Dermis blood vessel endothelial cell (primary cell): ENCODE measurements around the gene CHD5. TPM values are rescaled to one million over a fixed set of nuclear protein-coding genes. Genes with fewer than 3 reads are reported as not detected.

Source experiments
- DNase-seq: peaks from one replicate; pipeline ENCODE4 v3.0.0; 2010
- total RNA-seq: library from RNA; depleted of rRNA; stranded (reverse); fragments of >200 nt; gene quantifications from 2 replicates; pipeline ENCODE4 v1.2.3, GENCODE V29; 2014

Gene CHD5
- total RNA-seq, 1 donor from 2014 or later = under 0.01 TPM

GRCh38 chr1:6200188-6200809 lies 20.2 kb upstream of the CHD5 start:
- DNase-seq = no peak

GRCh38 chr1:6199298-6200187 lies 19.4 kb upstream of the CHD5 start, which contains the start of gene RPL22:
Gene RPL22, minus strand, starts transcription at chr1:6199595. Its CDS starts 22 bp downstream, at chr1:6199573.
- peak; percentile 100 for DNase-seq

GRCh38 chr1:6198646-6199297 lies 18.7 kb upstream of the CHD5 start:
- DNase-seq = peak; percentile 46

- DNase-seq = no peak
Measured at GRCh38 chr1:6197746-6198427, 17.8 kb upstream of the CHD5 start.

- no peak for DNase-seq
Measured at GRCh38 chr1:6191968-6192367, 11.8 kb upstream of the CHD5 start.

- DNase-seq = no peak
Measured at GRCh38 chr1:6188466-6188865, 8.3 kb upstream of the CHD5 start.

- DNase-seq = peak; percentile 65
Measured at GRCh38 chr1:6185635-6186382, 5.7 kb upstream of the CHD5 start.

GRCh38 chr1:6185151-6185550 lies 5.0 kb upstream of the CHD5 start:
- DNase-seq = no peak

- no peak for DNase-seq
Measured at GRCh38 chr1:6184083-6184783, 4.1 kb upstream of the CHD5 start.

- DNase-seq = no peak
Measured at GRCh38 chr1:6183520-6183989, 3.4 kb upstream of the CHD5 start.

GRCh38 chr1:6181347-6181770 lies 1.2 kb upstream of the CHD5 start:
- DNase-seq = no peak

- DNase-seq = no peak
Measured at GRCh38 chr1:6180707-6181311, 688 bp upstream of the CHD5 start.

- no peak for DNase-seq
Measured at GRCh38 chr1:6179564-6180175, 451 bp downstream of the CHD5 start.

- DNase-seq = no peak
Measured at GRCh38 chr1:6178751-6179563, 1.2 kb downstream of the CHD5 start.

- no peak for DNase-seq
Measured at GRCh38 chr1:6177681-6178380, 2.3 kb downstream of the CHD5 start.

- no peak for DNase-seq
Measured at GRCh38 chr1:6176779-6177178, 3.3 kb downstream of the CHD5 start.

- DNase-seq = no peak
Measured at GRCh38 chr1:6175411-6175828, 4.7 kb downstream of the CHD5 start.

GRCh38 chr1:6174621-6175410 lies 5.3 kb downstream of the CHD5 start:
- no peak for DNase-seq
